Neural cell (in vitro differentiated cells): ENCODE measurements around the gene WDR74. TPM values are rescaled to one million over a fixed set of nuclear protein-coding genes. Genes with fewer than 3 reads are reported as not detected.

Experiments used
- H2AFZ ChIP-seq: fragments of 200-600, 300-800 bp; sonication (generic), shearing (Covaris generic); 2 replicates; pipeline ENCODE4 v1.6.0; 2014; ENCODE audit warnings: low read depth, mild to moderate bottlenecking, antibody characterized with exemption, low read length, moderate library complexity
- H3F3A ChIP-seq: fragments of 200-600 bp; shearing (Covaris generic); 2 replicates; pipeline ENCODE4 v1.6.1; 2016; ENCODE audit warnings: mild to moderate bottlenecking, moderate library complexity, mixed read lengths, antibody characterized with exemption, low read length; ENCODE audit not compliant: insufficient read depth, poor library complexity, severe bottlenecking
- H3K27ac ChIP-seq: fragments of 200-600, 300-800 bp; sonication (generic), shearing (Covaris generic); 2 replicates; pipeline ENCODE4 v1.5.1; 2014; ENCODE audit warnings: mild to moderate bottlenecking, low read length, moderate library complexity
- H3K27me3 ChIP-seq: fragments of 300-800, 200-600 bp; sonication (generic), shearing (Covaris generic); 2 replicates; pipeline ENCODE4 v1.6.0; 2014; ENCODE audit warnings: mild to moderate bottlenecking, low read depth, low read length, moderate library complexity; ENCODE audit not compliant: insufficient read depth
- H3K36me3 ChIP-seq: fragments of 300-800, 200-600 bp; sonication (generic), shearing (Covaris generic); 2 replicates; pipeline ENCODE4 v1.5.1; 2014; ENCODE audit warnings: mild to moderate bottlenecking, antibody characterized with exemption, low read length, moderate library complexity; ENCODE audit not compliant: insufficient read depth
- H3K4me2 ChIP-seq: fragments of 300-800, 200-600 bp; sonication (generic), shearing (Covaris generic); 2 replicates; pipeline ENCODE4 v1.6.0; 2014; ENCODE audit warnings: mild to moderate bottlenecking, low read length
- H3K4me3 ChIP-seq: fragments of 300-800, 200-600 bp; sonication (generic), shearing (Covaris generic); 2 replicates; pipeline ENCODE4 v1.5.1; 2014; ENCODE audit warnings: mild to moderate bottlenecking, low read length, moderate library complexity
- H3K79me2 ChIP-seq: fragments of 200-600 bp; shearing (Covaris generic); replicated peaks from 2 replicates; pipeline ENCODE4 v1.6.0; 2014; ENCODE audit warnings: mild to moderate bottlenecking, low read length, moderate library complexity; ENCODE audit not compliant: insufficient read depth
- H3K9ac ChIP-seq: fragments of 300-800, 200-600 bp; sonication (generic), shearing (Covaris generic); 2 replicates; pipeline ENCODE4 v1.6.1; 2016; ENCODE audit warnings: mild to moderate bottlenecking, low read length, mixed read lengths
- H3K9me2 ChIP-seq: fragments of 200-600 bp; shearing (Covaris generic); 2 replicates; pipeline ENCODE4 v1.6.1; 2016; ENCODE audit warnings: mild to moderate bottlenecking, low read length, mixed read lengths; ENCODE audit not compliant: insufficient read depth
- H3K9me3 ChIP-seq: fragments of 200-600, 300-800 bp; sonication (generic), shearing (Covaris generic); 2 replicates; pipeline ENCODE4 v1.6.1; 2016; ENCODE audit warnings: mild to moderate bottlenecking, mixed run types, low read length, moderate library complexity, mixed read lengths
- H4K20me1 ChIP-seq: fragments of 200-600 bp; shearing (Covaris generic); 2 replicates; pipeline ENCODE4 v1.6.1; 2016; ENCODE audit warnings: mild to moderate bottlenecking, mixed run types; ENCODE audit not compliant: insufficient read depth
- EP300 ChIP-seq: fragments of 450-650 bp; conservative IDR thresholded peaks from 2 replicates; pipeline ENCODE4 v1.6.1; 2014; ENCODE audit warnings: antibody characterized with exemption, mild to moderate bottlenecking, moderate library complexity; ENCODE audit not compliant: poor library complexity, severe bottlenecking
- EZH2 ChIP-seq: fragments of 200-600, 300-800 bp; shearing (Covaris generic), sonication (generic); IDR thresholded peaks from 2 replicates; pipeline ENCODE4 v1.6.1; 2014; ENCODE audit warnings: antibody characterized with exemption, low read length, borderline replicate concordance, mild to moderate bottlenecking; ENCODE audit not compliant: insufficient read depth, poor library complexity, severe bottlenecking
- MXI1 ChIP-seq: fragments of 450-650 bp; conservative IDR thresholded peaks from 2 replicates; pipeline ENCODE4 v1.6.1; 2014; ENCODE audit warnings: antibody characterized with exemption, mild to moderate bottlenecking; ENCODE audit not compliant: poor library complexity, severe bottlenecking
- POLR2AphosphoS5 ChIP-seq: IDR thresholded peaks from 2 replicates; pipeline ENCODE4 v1.6.1; 2012
- RAD21 ChIP-seq: fragments of 450-650 bp; conservative IDR thresholded peaks from 2 replicates; pipeline ENCODE4 v1.6.1; 2014; ENCODE audit warnings: antibody characterized with exemption, mild to moderate bottlenecking, moderate library complexity
- SMC3 ChIP-seq: fragments of 450-650 bp; conservative IDR thresholded peaks from 2 replicates; pipeline ENCODE4 v1.6.1; 2014; ENCODE audit warnings: antibody characterized with exemption, mild to moderate bottlenecking, moderate library complexity; ENCODE audit not compliant: poor library complexity
- TAF1 ChIP-seq: IDR thresholded peaks from 2 replicates; pipeline ENCODE4 v1.6.1; 2012; ENCODE audit warnings: low read depth
- polyA plus RNA-seq: library from polyadenylated mRNA; depleted of rRNA; stranded (reverse); fragments of >200 nt; gene quantifications from 2 replicates; pipeline ENCODE4 v1.2.3, GENCODE V29; 2014
- TF ChIP-seq, protein P1 (sequence below): fragments of 450-650 bp; IDR thresholded peaks from 2 replicates; pipeline ENCODE4 v1.5.1; 2014; ENCODE audit warnings: antibody characterized with exemption, mild to moderate bottlenecking, moderate library complexity; ENCODE audit not compliant: poor library complexity, severe bottlenecking
- TF ChIP-seq, protein P2 (sequence below): IDR thresholded peaks from 2 replicates; pipeline ENCODE4 v1.6.1; 2012; ENCODE audit warnings: borderline replicate concordance

Gene WDR74
- polyA plus RNA-seq, 1 donor from 2014 or later, result 50.4 TPM

GRCh38 chr11:62854013-62854824 is 14.8 kb upstream of the WDR74 start:
- H3K9ac ChIP-seq, result peak overlapping the region; percentile 94
- H4K20me1 ChIP-seq, result no peaks in the 10 kb centered on the region
- peak overlapping the region; percentile 92 for H3K4me3 ChIP-seq
- peaks cover 10% of the 10 kb centered on the region for H3F3A ChIP-seq
- H3K27me3 ChIP-seq, result no peaks in the 10 kb centered on the region
- peak overlapping the region; percentile 93 for H3K27ac ChIP-seq
- H2AFZ ChIP-seq, result no peak overlapping the region
- H3K9me2 ChIP-seq, result no peaks in the 10 kb centered on the region
- H3K4me2 ChIP-seq, result peak overlapping the region; percentile 96
- TF ChIP-seq, protein P1, sequence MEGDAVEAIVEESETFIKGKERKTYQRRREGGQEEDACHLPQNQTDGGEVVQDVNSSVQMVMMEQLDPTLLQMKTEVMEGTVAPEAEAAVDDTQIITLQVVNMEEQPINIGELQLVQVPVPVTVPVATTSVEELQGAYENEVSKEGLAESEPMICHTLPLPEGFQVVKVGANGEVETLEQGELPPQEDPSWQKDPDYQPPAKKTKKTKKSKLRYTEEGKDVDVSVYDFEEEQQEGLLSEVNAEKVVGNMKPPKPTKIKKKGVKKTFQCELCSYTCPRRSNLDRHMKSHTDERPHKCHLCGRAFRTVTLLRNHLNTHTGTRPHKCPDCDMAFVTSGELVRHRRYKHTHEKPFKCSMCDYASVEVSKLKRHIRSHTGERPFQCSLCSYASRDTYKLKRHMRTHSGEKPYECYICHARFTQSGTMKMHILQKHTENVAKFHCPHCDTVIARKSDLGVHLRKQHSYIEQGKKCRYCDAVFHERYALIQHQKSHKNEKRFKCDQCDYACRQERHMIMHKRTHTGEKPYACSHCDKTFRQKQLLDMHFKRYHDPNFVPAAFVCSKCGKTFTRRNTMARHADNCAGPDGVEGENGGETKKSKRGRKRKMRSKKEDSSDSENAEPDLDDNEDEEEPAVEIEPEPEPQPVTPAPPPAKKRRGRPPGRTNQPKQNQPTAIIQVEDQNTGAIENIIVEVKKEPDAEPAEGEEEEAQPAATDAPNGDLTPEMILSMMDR, result no peak
- no peak for TF ChIP-seq MXI1
- TF ChIP-seq RAD21, result no peak
- TF ChIP-seq SMC3, result no peak
- TF ChIP-seq, protein P2, sequence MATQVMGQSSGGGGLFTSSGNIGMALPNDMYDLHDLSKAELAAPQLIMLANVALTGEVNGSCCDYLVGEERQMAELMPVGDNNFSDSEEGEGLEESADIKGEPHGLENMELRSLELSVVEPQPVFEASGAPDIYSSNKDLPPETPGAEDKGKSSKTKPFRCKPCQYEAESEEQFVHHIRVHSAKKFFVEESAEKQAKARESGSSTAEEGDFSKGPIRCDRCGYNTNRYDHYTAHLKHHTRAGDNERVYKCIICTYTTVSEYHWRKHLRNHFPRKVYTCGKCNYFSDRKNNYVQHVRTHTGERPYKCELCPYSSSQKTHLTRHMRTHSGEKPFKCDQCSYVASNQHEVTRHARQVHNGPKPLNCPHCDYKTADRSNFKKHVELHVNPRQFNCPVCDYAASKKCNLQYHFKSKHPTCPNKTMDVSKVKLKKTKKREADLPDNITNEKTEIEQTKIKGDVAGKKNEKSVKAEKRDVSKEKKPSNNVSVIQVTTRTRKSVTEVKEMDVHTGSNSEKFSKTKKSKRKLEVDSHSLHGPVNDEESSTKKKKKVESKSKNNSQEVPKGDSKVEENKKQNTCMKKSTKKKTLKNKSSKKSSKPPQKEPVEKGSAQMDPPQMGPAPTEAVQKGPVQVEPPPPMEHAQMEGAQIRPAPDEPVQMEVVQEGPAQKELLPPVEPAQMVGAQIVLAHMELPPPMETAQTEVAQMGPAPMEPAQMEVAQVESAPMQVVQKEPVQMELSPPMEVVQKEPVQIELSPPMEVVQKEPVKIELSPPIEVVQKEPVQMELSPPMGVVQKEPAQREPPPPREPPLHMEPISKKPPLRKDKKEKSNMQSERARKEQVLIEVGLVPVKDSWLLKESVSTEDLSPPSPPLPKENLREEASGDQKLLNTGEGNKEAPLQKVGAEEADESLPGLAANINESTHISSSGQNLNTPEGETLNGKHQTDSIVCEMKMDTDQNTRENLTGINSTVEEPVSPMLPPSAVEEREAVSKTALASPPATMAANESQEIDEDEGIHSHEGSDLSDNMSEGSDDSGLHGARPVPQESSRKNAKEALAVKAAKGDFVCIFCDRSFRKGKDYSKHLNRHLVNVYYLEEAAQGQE, result no peak
- TF ChIP-seq EZH2, result no peak
- no peaks in the 10 kb centered on the region for H3K9me3 ChIP-seq
- H3K79me2 ChIP-seq, result peaks cover 44% of the 10 kb centered on the region
- H3K36me3 ChIP-seq, result peaks cover 16% of the 10 kb centered on the region

GRCh38 chr11:62853279-62853965 is 14.0 kb upstream of the WDR74 start:
- Histone ChIP-seq H4K20me1 (no peaks in the 10 kb centered on the region), H3K4me2 (peak overlapping the region; percentile 96), H2AFZ (no peak overlapping the region), H3K27me3 (no peaks in the 10 kb centered on the region), H3K36me3 (peaks cover 16% of the 10 kb centered on the region), H3K79me2 (peaks cover 44% of the 10 kb centered on the region), H3K9me3 (no peaks in the 10 kb centered on the region), H3F3A (peaks cover 10% of the 10 kb centered on the region), H3K9ac (peak overlapping the region; percentile 94), H3K4me3 (peak overlapping the region; percentile 92), H3K9me2 (no peaks in the 10 kb centered on the region), H3K27ac (peak overlapping the region; percentile 3)
- TF ChIP-seq EZH2, result no peak
- TF ChIP-seq EP300, result no peak
- TF ChIP-seq SMC3, result no peak
- TF ChIP-seq RAD21, result no peak
- TF ChIP-seq TAF1, result no peak
- no peak for TF ChIP-seq POLR2AphosphoS5
- TF ChIP-seq, protein P1, result no peak
- no peak for TF ChIP-seq MXI1
- TF ChIP-seq, protein P2, result no peak
